NB4 (cell line): Measurements from ENCODE around the gene CCDC33.
"Not testable (repeated sequence)": the region's sequence is repeated elsewhere in the genome, so short reads cannot be mapped to it uniquely, and the experiment has no call there.

Experiments
- CTCF ChIP-seq: IDR thresholded peaks from one replicate; pipeline ENCODE4 v1.5.1; 2012; ENCODE audit warnings: low read depth, low read length
- MAX ChIP-seq: IDR thresholded peaks from 2 replicates; pipeline ENCODE4 v1.6.1; 2011; ENCODE audit warnings: low read depth, low read length
- MYC ChIP-seq: IDR thresholded peaks from 2 replicates; pipeline ENCODE4 v1.6.1; 2011; ENCODE audit warnings: low read depth, low read length
- POLR2A ChIP-seq: IDR thresholded peaks from 2 replicates; pipeline ENCODE4 v1.6.1; 2011; ENCODE audit warnings: mild to moderate bottlenecking; ENCODE audit not compliant: insufficient read length; ENCODE audit errors: extremely low read depth

- not testable (repeated sequence) for TF ChIP-seq POLR2A, CTCF, MYC, MAX
Measured at GRCh38 chr15:74360855-74361254, 124.7 kb downstream of the CCDC33 start.
